WTC11 (cell line): ENCODE results near the gene BATF.

Source experiments
- CREB1 ChIP-seq: sonication (generic); formaldehyde crosslinking; IDR thresholded peaks from 2 replicates; pipeline ENCODE4 v1.8.0; 2023; ENCODE audit warnings: mild to moderate bottlenecking, missing genetic modification reagents
- FOXP1 ChIP-seq: sonication (generic); formaldehyde crosslinking; IDR thresholded peaks from 2 replicates; pipeline ENCODE4 v1.8.0; 2022; ENCODE audit warnings: missing genetic modification reagents, mild to moderate bottlenecking, moderate library complexity, borderline replicate concordance
- HMGA2 ChIP-seq: fragments of 250-450 bp; sonication (Bioruptor Pico); IDR thresholded peaks from 2 replicates; pipeline ENCODE4 v1.4.0; 2021; ENCODE audit warnings: mild to moderate bottlenecking, moderate library complexity
- KAT7 ChIP-seq: sonication (generic); formaldehyde crosslinking; IDR thresholded peaks from 2 replicates; pipeline ENCODE4 v1.8.1; 2023; ENCODE audit warnings: missing genetic modification reagents, mild to moderate bottlenecking, borderline replicate concordance
- PRRX2 ChIP-seq: fragments of 250-450 bp; sonication (Bioruptor Pico); IDR thresholded peaks from 2 replicates; pipeline ENCODE4 v1.8.0; 2021; ENCODE audit warnings: mild to moderate bottlenecking
- ZNF121 ChIP-seq: sonication (generic); formaldehyde crosslinking; IDR thresholded peaks from 2 replicates; pipeline ENCODE4 v1.8.0; 2023; ENCODE audit warnings: missing genetic modification reagents
- ZNF232 ChIP-seq: sonication (generic); formaldehyde crosslinking; IDR thresholded peaks from 2 replicates; pipeline ENCODE4 v1.8.0; 2022; ENCODE audit warnings: mild to moderate bottlenecking, missing genetic modification reagents
- ZNF317 ChIP-seq: sonication (generic); formaldehyde crosslinking; IDR thresholded peaks from 2 replicates; pipeline ENCODE4 v1.8.1; 2023; ENCODE audit warnings: low read depth, mild to moderate bottlenecking, moderate library complexity, missing genetic modification reagents, borderline replicate concordance
- TF ChIP-seq, protein P1 (sequence below): fragments of 200-600 bp; IDR thresholded peaks from 2 replicates; pipeline ENCODE4 v1.8.0; 2022; ENCODE audit warnings: antibody characterized with exemption
- TF ChIP-seq, protein P2 (sequence below): sonication (generic); formaldehyde crosslinking; IDR thresholded peaks from 2 replicates; pipeline ENCODE4 v1.8.0; 2022; ENCODE audit warnings: mild to moderate bottlenecking, missing genetic modification reagents
- TF ChIP-seq, protein P3 (sequence below): sonication (generic); formaldehyde crosslinking; IDR thresholded peaks from 2 replicates; pipeline ENCODE4 v1.8.0; 2022; ENCODE audit warnings: mild to moderate bottlenecking, missing genetic modification reagents
- TF ChIP-seq, protein P4 (sequence below): sonication (generic); formaldehyde crosslinking; IDR thresholded peaks from 2 replicates; pipeline ENCODE4 v1.8.1; 2022; ENCODE audit warnings: mild to moderate bottlenecking, missing genetic modification reagents, moderate library complexity, borderline replicate concordance
- TF ChIP-seq, protein P5 (sequence below): sonication (generic); formaldehyde crosslinking; IDR thresholded peaks from 2 replicates; pipeline ENCODE4 v1.8.1; 2023; ENCODE audit warnings: mild to moderate bottlenecking, missing genetic modification reagents, moderate library complexity
- TF ChIP-seq, protein P6 (sequence below): sonication (generic); formaldehyde crosslinking; IDR thresholded peaks from 2 replicates; pipeline ENCODE4 v1.8.1; 2022; ENCODE audit warnings: low read depth, mild to moderate bottlenecking, moderate library complexity, missing genetic modification reagents, borderline replicate concordance

DNA sequence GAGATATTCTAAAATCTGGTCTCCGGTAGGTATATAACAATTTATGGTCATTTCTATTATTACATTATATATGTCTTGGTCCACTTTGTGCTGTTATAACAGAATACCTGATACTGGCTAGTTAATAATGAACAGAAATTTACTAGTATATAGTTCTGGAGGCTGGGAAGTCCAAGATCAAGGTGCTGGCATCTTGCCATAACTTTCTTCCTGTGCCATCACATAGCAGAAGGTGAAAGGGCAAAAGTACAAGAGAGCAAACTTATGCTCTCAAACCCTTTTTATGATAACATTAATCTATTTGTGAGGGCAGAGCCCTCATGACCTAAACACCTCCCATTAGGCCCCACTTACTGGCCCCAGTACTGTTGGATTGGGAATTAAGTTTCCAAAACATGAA, 17.9 kb upstream of the BATF start:
- no peak for TF ChIP-seq PRRX2 (CRISPR knock-in tag)
- TF ChIP-seq, protein P1, sequence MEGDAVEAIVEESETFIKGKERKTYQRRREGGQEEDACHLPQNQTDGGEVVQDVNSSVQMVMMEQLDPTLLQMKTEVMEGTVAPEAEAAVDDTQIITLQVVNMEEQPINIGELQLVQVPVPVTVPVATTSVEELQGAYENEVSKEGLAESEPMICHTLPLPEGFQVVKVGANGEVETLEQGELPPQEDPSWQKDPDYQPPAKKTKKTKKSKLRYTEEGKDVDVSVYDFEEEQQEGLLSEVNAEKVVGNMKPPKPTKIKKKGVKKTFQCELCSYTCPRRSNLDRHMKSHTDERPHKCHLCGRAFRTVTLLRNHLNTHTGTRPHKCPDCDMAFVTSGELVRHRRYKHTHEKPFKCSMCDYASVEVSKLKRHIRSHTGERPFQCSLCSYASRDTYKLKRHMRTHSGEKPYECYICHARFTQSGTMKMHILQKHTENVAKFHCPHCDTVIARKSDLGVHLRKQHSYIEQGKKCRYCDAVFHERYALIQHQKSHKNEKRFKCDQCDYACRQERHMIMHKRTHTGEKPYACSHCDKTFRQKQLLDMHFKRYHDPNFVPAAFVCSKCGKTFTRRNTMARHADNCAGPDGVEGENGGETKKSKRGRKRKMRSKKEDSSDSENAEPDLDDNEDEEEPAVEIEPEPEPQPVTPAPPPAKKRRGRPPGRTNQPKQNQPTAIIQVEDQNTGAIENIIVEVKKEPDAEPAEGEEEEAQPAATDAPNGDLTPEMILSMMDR, result no peak
- no peak for TF ChIP-seq HMGA2 (CRISPR knock-in tag)
- TF ChIP-seq ZNF317 (CRISPR knock-in tag), result no peak
- TF ChIP-seq, protein P2, sequence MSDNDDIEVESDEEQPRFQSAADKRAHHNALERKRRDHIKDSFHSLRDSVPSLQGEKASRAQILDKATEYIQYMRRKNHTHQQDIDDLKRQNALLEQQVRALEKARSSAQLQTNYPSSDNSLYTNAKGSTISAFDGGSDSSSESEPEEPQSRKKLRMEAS (CRISPR knock-in tag), result no peak
- no peak for TF ChIP-seq ZNF232 (CRISPR knock-in tag)
- no peak for TF ChIP-seq ZNF121 (CRISPR knock-in tag)
- TF ChIP-seq, protein P3, sequence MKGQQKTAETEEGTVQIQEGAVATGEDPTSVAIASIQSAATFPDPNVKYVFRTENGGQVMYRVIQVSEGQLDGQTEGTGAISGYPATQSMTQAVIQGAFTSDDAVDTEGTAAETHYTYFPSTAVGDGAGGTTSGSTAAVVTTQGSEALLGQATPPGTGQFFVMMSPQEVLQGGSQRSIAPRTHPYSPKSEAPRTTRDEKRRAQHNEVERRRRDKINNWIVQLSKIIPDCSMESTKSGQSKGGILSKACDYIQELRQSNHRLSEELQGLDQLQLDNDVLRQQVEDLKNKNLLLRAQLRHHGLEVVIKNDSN, result no peak
- TF ChIP-seq KAT7 (CRISPR knock-in tag), result no peak
- TF ChIP-seq CREB1, result no peak
- TF ChIP-seq, protein P4, sequence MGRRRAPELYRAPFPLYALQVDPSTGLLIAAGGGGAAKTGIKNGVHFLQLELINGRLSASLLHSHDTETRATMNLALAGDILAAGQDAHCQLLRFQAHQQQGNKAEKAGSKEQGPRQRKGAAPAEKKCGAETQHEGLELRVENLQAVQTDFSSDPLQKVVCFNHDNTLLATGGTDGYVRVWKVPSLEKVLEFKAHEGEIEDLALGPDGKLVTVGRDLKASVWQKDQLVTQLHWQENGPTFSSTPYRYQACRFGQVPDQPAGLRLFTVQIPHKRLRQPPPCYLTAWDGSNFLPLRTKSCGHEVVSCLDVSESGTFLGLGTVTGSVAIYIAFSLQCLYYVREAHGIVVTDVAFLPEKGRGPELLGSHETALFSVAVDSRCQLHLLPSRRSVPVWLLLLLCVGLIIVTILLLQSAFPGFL (CRISPR knock-in tag), result no peak
- TF ChIP-seq FOXP1 (CRISPR knock-in tag), result no peak
- TF ChIP-seq, protein P5, sequence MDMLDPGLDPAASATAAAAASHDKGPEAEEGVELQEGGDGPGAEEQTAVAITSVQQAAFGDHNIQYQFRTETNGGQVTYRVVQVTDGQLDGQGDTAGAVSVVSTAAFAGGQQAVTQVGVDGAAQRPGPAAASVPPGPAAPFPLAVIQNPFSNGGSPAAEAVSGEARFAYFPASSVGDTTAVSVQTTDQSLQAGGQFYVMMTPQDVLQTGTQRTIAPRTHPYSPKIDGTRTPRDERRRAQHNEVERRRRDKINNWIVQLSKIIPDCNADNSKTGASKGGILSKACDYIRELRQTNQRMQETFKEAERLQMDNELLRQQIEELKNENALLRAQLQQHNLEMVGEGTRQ (CRISPR knock-in tag), result no peak
- TF ChIP-seq, protein P6, sequence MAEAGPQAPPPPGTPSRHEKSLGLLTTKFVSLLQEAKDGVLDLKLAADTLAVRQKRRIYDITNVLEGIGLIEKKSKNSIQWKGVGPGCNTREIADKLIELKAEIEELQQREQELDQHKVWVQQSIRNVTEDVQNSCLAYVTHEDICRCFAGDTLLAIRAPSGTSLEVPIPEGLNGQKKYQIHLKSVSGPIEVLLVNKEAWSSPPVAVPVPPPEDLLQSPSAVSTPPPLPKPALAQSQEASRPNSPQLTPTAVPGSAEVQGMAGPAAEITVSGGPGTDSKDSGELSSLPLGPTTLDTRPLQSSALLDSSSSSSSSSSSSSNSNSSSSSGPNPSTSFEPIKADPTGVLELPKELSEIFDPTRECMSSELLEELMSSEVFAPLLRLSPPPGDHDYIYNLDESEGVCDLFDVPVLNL, result no peak
